Colonic mucosa (tissue), 4 donors: ENCODE measurements around the gene ST3GAL6. TPM values are rescaled to one million over a fixed set of nuclear protein-coding genes. Genes with fewer than 3 reads are reported as not detected.
A peak's percentile ranks its signal among the peaks of the same experiment; 100 is the strongest.

Source experiments
- DNase-seq: peaks from one replicate; pipeline ENCODE4 v3.0.0-alpha.2; 2020
- H3K27ac ChIP-seq: fragments of 200-600 bp; one replicate; pipeline ENCODE4 v1.8.0; 2021
- H3K27me3 ChIP-seq: fragments of 200-600 bp; one replicate; pipeline ENCODE4 v1.8.0; 2021
- H3K36me3 ChIP-seq: fragments of 200-600 bp; one replicate; pipeline ENCODE4 v1.8.0; 2021
- H3K4me1 ChIP-seq: fragments of 200-600 bp; one replicate; pipeline ENCODE4 v1.8.0; 2021; ENCODE audit warnings: mild to moderate bottlenecking
- H3K4me3 ChIP-seq: fragments of 200-600 bp; one replicate; pipeline ENCODE4 v1.8.0; 2021
- H3K9ac ChIP-seq, 2 donors: one replicate each; pipeline ENCODE4 v1.7.0; 2013; ENCODE audit warnings: control low read depth in 2 of 2, low read depth in 2 of 2, low read length in 2 of 2
- H3K9me3 ChIP-seq: fragments of 200-600 bp; one replicate; pipeline ENCODE4 v1.8.0; 2021
- CTCF ChIP-seq: fragments of 200-600 bp; IDR thresholded peaks from one replicate; pipeline ENCODE4 v1.8.0; 2022; ENCODE audit warnings: antibody characterized with exemption, mild to moderate bottlenecking
- intact Hi-C: fragments of 100-400 bp; cut with DNase I; formaldehyde crosslinking; loops from one replicate; pipeline ENCODE4 v1.14.1; 2022
- total RNA-seq, 2 donors: library from RNA; stranded (reverse); fragmentation: NEBNext Ultra II Directional in 1 of 2; extraction: Animal tissue kit (Norgen Biotek cat#: 25700) in 1 of 2; gene quantifications; one replicate each; pipeline ENCODE4 v1.2.1, GENCODE V29; 2021
- donor health status: healthy.
- donor health status: DM: no; HTN: no; CAD: no.
- donor health status: DM: no; HTN: no; CAD: no.

Gene ST3GAL6
- total RNA-seq, 2 donors from 2014 or later: 2.3 to 2.5 TPM

- intact Hi-C loops: no loop called here
- H3K27ac ChIP-seq: no peak overlapping the region
- H3K4me3 ChIP-seq: peak overlapping the region; percentile 48
- TF ChIP-seq CTCF: no peak
- no peak for DNase-seq
- H3K9me3 ChIP-seq: no peaks in the 10 kb centered on the region
- H3K4me1 ChIP-seq: no peaks in the 10 kb centered on the region
- H3K36me3 ChIP-seq: no peaks in the 10 kb centered on the region
- no peak overlapping the region for H3K9ac ChIP-seq
- H3K27me3 ChIP-seq: peaks cover 13% of the 10 kb centered on the region
Measured at GRCh38 chr3:98734306-98734705, 28.8 kb upstream of the ST3GAL6 start.

- no peak for TF ChIP-seq CTCF
- Histone ChIP-seq H3K9ac (no peak overlapping the region), H3K4me3 (no peak overlapping the region), H3K4me1 (no peaks in the 10 kb centered on the region), H3K9me3 (no peaks in the 10 kb centered on the region), H3K27me3 (peaks cover 13% of the 10 kb centered on the region), H3K27ac (no peak overlapping the region), H3K36me3 (no peaks in the 10 kb centered on the region)
- intact Hi-C loops: no loop called here
- DNase-seq: no peak
Measured at GRCh38 chr3:98734735-98735134, 28.4 kb upstream of the ST3GAL6 start.

- H3K4me3 ChIP-seq: no peak overlapping the region
- no peak overlapping the region for H3K27ac ChIP-seq
- TF ChIP-seq CTCF: no peak
- H3K9ac ChIP-seq: no peak overlapping the region
- peaks cover 13% of the 10 kb centered on the region for H3K27me3 ChIP-seq
- intact Hi-C loops: no loop called here
- no peaks in the 10 kb centered on the region for H3K36me3 ChIP-seq
- no peaks in the 10 kb centered on the region for H3K4me1 ChIP-seq
- H3K9me3 ChIP-seq: no peaks in the 10 kb centered on the region
- no peak for DNase-seq
Measured at GRCh38 chr3:98735296-98735695, 27.8 kb upstream of the ST3GAL6 start.

- Histone ChIP-seq H3K27me3 (peaks cover 13% of the 10 kb centered on the region), H3K9me3 (no peaks in the 10 kb centered on the region), H3K36me3 (no peaks in the 10 kb centered on the region), H3K27ac (no peak overlapping the region), H3K4me1 (no peaks in the 10 kb centered on the region), H3K9ac (no peak overlapping the region), H3K4me3 (no peak overlapping the region)
- TF ChIP-seq CTCF: no peak
- no peak for DNase-seq
- intact Hi-C loops: no loop called here
Measured at GRCh38 chr3:98735761-98736269, 27.3 kb upstream of the ST3GAL6 start.

GRCh38 chr3:98737301-98737700 lies 25.8 kb upstream of the ST3GAL6 start:
- no peaks in the 10 kb centered on the region for H3K9me3 ChIP-seq
- no peaks in the 10 kb centered on the region for H3K4me1 ChIP-seq
- H3K27ac ChIP-seq: no peak overlapping the region
- peaks cover 13% of the 10 kb centered on the region for H3K27me3 ChIP-seq
- intact Hi-C loops: no loop called here
- no peaks in the 10 kb centered on the region for H3K36me3 ChIP-seq
- DNase-seq: no peak
- no peak overlapping the region for H3K4me3 ChIP-seq
- no peak for TF ChIP-seq CTCF
- H3K9ac ChIP-seq: no peak overlapping the region
